Neural cell (in vitro differentiated cells): Measurements from ENCODE around the gene CYB5R3. TPM values are rescaled to one million over a fixed set of nuclear protein-coding genes. Genes with fewer than 3 reads are reported as not detected.

Experiments used
- H2AFZ ChIP-seq: fragments of 200-600, 300-800 bp; sonication (generic), shearing (Covaris generic); 2 replicates; pipeline ENCODE4 v1.6.0; 2014; ENCODE audit warnings: low read depth, mild to moderate bottlenecking, antibody characterized with exemption, low read length, moderate library complexity
- H3F3A ChIP-seq: fragments of 200-600 bp; shearing (Covaris generic); 2 replicates; pipeline ENCODE4 v1.6.1; 2016; ENCODE audit warnings: mild to moderate bottlenecking, moderate library complexity, mixed read lengths, antibody characterized with exemption, low read length; ENCODE audit not compliant: insufficient read depth, poor library complexity, severe bottlenecking
- H3K27ac ChIP-seq: fragments of 200-600, 300-800 bp; sonication (generic), shearing (Covaris generic); 2 replicates; pipeline ENCODE4 v1.5.1; 2014; ENCODE audit warnings: mild to moderate bottlenecking, low read length, moderate library complexity
- H3K27me3 ChIP-seq: fragments of 300-800, 200-600 bp; sonication (generic), shearing (Covaris generic); 2 replicates; pipeline ENCODE4 v1.6.0; 2014; ENCODE audit warnings: mild to moderate bottlenecking, low read depth, low read length, moderate library complexity; ENCODE audit not compliant: insufficient read depth
- H3K36me3 ChIP-seq: fragments of 300-800, 200-600 bp; sonication (generic), shearing (Covaris generic); 2 replicates; pipeline ENCODE4 v1.5.1; 2014; ENCODE audit warnings: mild to moderate bottlenecking, antibody characterized with exemption, low read length, moderate library complexity; ENCODE audit not compliant: insufficient read depth
- H3K4me2 ChIP-seq: fragments of 300-800, 200-600 bp; sonication (generic), shearing (Covaris generic); 2 replicates; pipeline ENCODE4 v1.6.0; 2014; ENCODE audit warnings: mild to moderate bottlenecking, low read length
- H3K4me3 ChIP-seq: fragments of 300-800, 200-600 bp; sonication (generic), shearing (Covaris generic); 2 replicates; pipeline ENCODE4 v1.5.1; 2014; ENCODE audit warnings: mild to moderate bottlenecking, low read length, moderate library complexity
- H3K79me2 ChIP-seq: fragments of 200-600 bp; shearing (Covaris generic); replicated peaks from 2 replicates; pipeline ENCODE4 v1.6.0; 2014; ENCODE audit warnings: mild to moderate bottlenecking, low read length, moderate library complexity; ENCODE audit not compliant: insufficient read depth
- H3K9ac ChIP-seq: fragments of 300-800, 200-600 bp; sonication (generic), shearing (Covaris generic); 2 replicates; pipeline ENCODE4 v1.6.1; 2016; ENCODE audit warnings: mild to moderate bottlenecking, low read length, mixed read lengths
- H3K9me2 ChIP-seq: fragments of 200-600 bp; shearing (Covaris generic); 2 replicates; pipeline ENCODE4 v1.6.1; 2016; ENCODE audit warnings: mild to moderate bottlenecking, low read length, mixed read lengths; ENCODE audit not compliant: insufficient read depth
- H3K9me3 ChIP-seq: fragments of 200-600, 300-800 bp; sonication (generic), shearing (Covaris generic); 2 replicates; pipeline ENCODE4 v1.6.1; 2016; ENCODE audit warnings: mild to moderate bottlenecking, mixed run types, low read length, moderate library complexity, mixed read lengths
- H4K20me1 ChIP-seq: fragments of 200-600 bp; shearing (Covaris generic); 2 replicates; pipeline ENCODE4 v1.6.1; 2016; ENCODE audit warnings: mild to moderate bottlenecking, mixed run types; ENCODE audit not compliant: insufficient read depth
- CTCF ChIP-seq: fragments of 450-650 bp; IDR thresholded peaks from 2 replicates; pipeline ENCODE4 v1.5.1; 2014; ENCODE audit warnings: antibody characterized with exemption, mild to moderate bottlenecking, moderate library complexity; ENCODE audit not compliant: poor library complexity, severe bottlenecking
- EP300 ChIP-seq: fragments of 450-650 bp; conservative IDR thresholded peaks from 2 replicates; pipeline ENCODE4 v1.6.1; 2014; ENCODE audit warnings: antibody characterized with exemption, mild to moderate bottlenecking, moderate library complexity; ENCODE audit not compliant: poor library complexity, severe bottlenecking
- EZH2 ChIP-seq: fragments of 200-600, 300-800 bp; shearing (Covaris generic), sonication (generic); IDR thresholded peaks from 2 replicates; pipeline ENCODE4 v1.6.1; 2014; ENCODE audit warnings: antibody characterized with exemption, low read length, borderline replicate concordance, mild to moderate bottlenecking; ENCODE audit not compliant: insufficient read depth, poor library complexity, severe bottlenecking
- MXI1 ChIP-seq: fragments of 450-650 bp; conservative IDR thresholded peaks from 2 replicates; pipeline ENCODE4 v1.6.1; 2014; ENCODE audit warnings: antibody characterized with exemption, mild to moderate bottlenecking; ENCODE audit not compliant: poor library complexity, severe bottlenecking
- POLR2AphosphoS5 ChIP-seq: IDR thresholded peaks from 2 replicates; pipeline ENCODE4 v1.6.1; 2012
- RAD21 ChIP-seq: fragments of 450-650 bp; conservative IDR thresholded peaks from 2 replicates; pipeline ENCODE4 v1.6.1; 2014; ENCODE audit warnings: antibody characterized with exemption, mild to moderate bottlenecking, moderate library complexity
- REST ChIP-seq: IDR thresholded peaks from 2 replicates; pipeline ENCODE4 v1.6.1; 2012; ENCODE audit warnings: borderline replicate concordance
- SMC3 ChIP-seq: fragments of 450-650 bp; conservative IDR thresholded peaks from 2 replicates; pipeline ENCODE4 v1.6.1; 2014; ENCODE audit warnings: antibody characterized with exemption, mild to moderate bottlenecking, moderate library complexity; ENCODE audit not compliant: poor library complexity
- TAF1 ChIP-seq: IDR thresholded peaks from 2 replicates; pipeline ENCODE4 v1.6.1; 2012; ENCODE audit warnings: low read depth
- polyA plus RNA-seq: library from polyadenylated mRNA; depleted of rRNA; stranded (reverse); fragments of >200 nt; gene quantifications from 2 replicates; pipeline ENCODE4 v1.2.3, GENCODE V29; 2014

Gene CYB5R3
- polyA plus RNA-seq, 1 donor from 2014 or later = 20.2 TPM

GRCh38 chr22:42643634-42644421 is 5.4 kb downstream of the CYB5R3 start:
- Histone ChIP-seq H3K9ac (no peak overlapping the region), H3K27ac (no peak overlapping the region), H3K4me3 (no peak overlapping the region), H3K27me3 (no peaks in the 10 kb centered on the region), H3K4me2 (no peak overlapping the region), H4K20me1 (no peaks in the 10 kb centered on the region), H3K9me3 (no peaks in the 10 kb centered on the region), H3F3A (no peaks in the 10 kb centered on the region), H3K79me2 (peaks cover 19% of the 10 kb centered on the region), H2AFZ (no peak overlapping the region), H3K36me3 (no peaks in the 10 kb centered on the region), H3K9me2 (no peaks in the 10 kb centered on the region)
- no peak for TF ChIP-seq CTCF
- TF ChIP-seq EP300 = no peak
- no peak for TF ChIP-seq SMC3
- no peak for TF ChIP-seq EZH2
- TF ChIP-seq REST = no peak
- no peak for TF ChIP-seq RAD21
- TF ChIP-seq MXI1 = no peak
- TF ChIP-seq POLR2AphosphoS5 = no peak
- TF ChIP-seq TAF1 = no peak

- Histone ChIP-seq H3K4me2 (no peak overlapping the region), H3K9me2 (no peaks in the 10 kb centered on the region), H4K20me1 (no peaks in the 10 kb centered on the region), H3K79me2 (peaks cover 13% of the 10 kb centered on the region), H3K27ac (no peak overlapping the region), H2AFZ (no peak overlapping the region), H3K9me3 (no peaks in the 10 kb centered on the region), H3K36me3 (no peaks in the 10 kb centered on the region), H3K27me3 (no peaks in the 10 kb centered on the region), H3K9ac (no peak overlapping the region), H3K4me3 (no peak overlapping the region), H3F3A (no peaks in the 10 kb centered on the region)
- TF ChIP-seq SMC3 (no peak), POLR2AphosphoS5 (no peak), EZH2 (no peak), REST (no peak), MXI1 (no peak), CTCF (no peak), TAF1 (no peak), EP300 (no peak), RAD21 (no peak)
Observed at GRCh38 chr22:42642806-42643633, 6.2 kb downstream of the CYB5R3 start.
